OCI-LY1 (cell line): ENCODE results near the gene NETO2.

Experiments
- H2AFZ ChIP-seq: fragments of 200-600 bp; sonication (generic), shearing (Covaris generic); 2 replicates; pipeline ENCODE4 v1.6.0; 2014; ENCODE audit warnings: antibody characterized with exemption, mild to moderate bottlenecking, low read length
- H3F3A ChIP-seq: fragments of 200-600 bp; sonication (generic), shearing (Covaris generic); 2 replicates; pipeline ENCODE4 v1.6.0; 2014; ENCODE audit warnings: mild to moderate bottlenecking, antibody characterized with exemption, low read length, moderate library complexity; ENCODE audit not compliant: insufficient read depth
- H3K27ac ChIP-seq: fragments of 200-600 bp; sonication (generic); 2 replicates; pipeline ENCODE4 v1.5.1; 2014; ENCODE audit warnings: low read length, mixed run types, mild to moderate bottlenecking, low read depth; ENCODE audit not compliant: poor library complexity, severe bottlenecking
- H3K27me3 ChIP-seq: fragments of 200-600 bp; sonication (generic); 2 replicates; pipeline ENCODE4 v1.6.0; 2014; ENCODE audit warnings: antibody characterized with exemption, mild to moderate bottlenecking, low read length, moderate library complexity; ENCODE audit not compliant: insufficient read depth
- H3K36me3 ChIP-seq: fragments of 200-600 bp; sonication (generic); 2 replicates; pipeline ENCODE4 v1.6.1; 2014; ENCODE audit warnings: mild to moderate bottlenecking, antibody characterized with exemption, low read length, moderate library complexity, mixed read lengths; ENCODE audit not compliant: insufficient read depth
- H3K4me1 ChIP-seq: fragments of 200-600 bp; sonication (generic); 2 replicates; pipeline ENCODE4 v1.5.1; 2014; ENCODE audit warnings: mild to moderate bottlenecking, low read length, moderate library complexity; ENCODE audit not compliant: insufficient read depth, severe bottlenecking
- H3K4me2 ChIP-seq: fragments of 200-600 bp; sonication (generic), shearing (Covaris generic); 2 replicates; pipeline ENCODE4 v1.6.1; 2014; ENCODE audit warnings: low read length
- H3K4me3 ChIP-seq: fragments of 200-600 bp; sonication (generic); 2 replicates; pipeline ENCODE4 v1.5.1; 2014; ENCODE audit warnings: low read length, low read depth, mild to moderate bottlenecking, mixed read lengths; ENCODE audit not compliant: poor library complexity, severe bottlenecking
- H3K79me2 ChIP-seq: fragments of 200-600 bp; shearing (Covaris generic); 2 replicates; pipeline ENCODE4 v1.6.1; 2016; ENCODE audit warnings: mixed run types, low read length, mixed read lengths; ENCODE audit not compliant: insufficient read depth
- H3K9ac ChIP-seq: fragments of 200-600 bp; sonication (generic), shearing (Covaris generic); 2 replicates; pipeline ENCODE4 v1.6.1; 2014; ENCODE audit warnings: mild to moderate bottlenecking, low read length, mixed read lengths
- H3K9me2 ChIP-seq: fragments of 200-600 bp; sonication (generic), shearing (Covaris generic); 2 replicates; pipeline ENCODE4 v1.6.1; 2014; ENCODE audit warnings: low read depth, mild to moderate bottlenecking, low read length, mixed read lengths
- H3K9me3 ChIP-seq: fragments of 200-600 bp; shearing (Covaris generic); 2 replicates; pipeline ENCODE4 v1.6.1; 2014; ENCODE audit warnings: low read length, mixed read lengths
- H4K20me1 ChIP-seq: fragments of 200-600 bp; sonication (generic), shearing (Covaris generic); 2 replicates; pipeline ENCODE4 v1.6.0; 2016; ENCODE audit warnings: mild to moderate bottlenecking, low read length; ENCODE audit not compliant: insufficient read depth
- CTCF ChIP-seq: fragments of 200-600 bp; sonication (generic), shearing (Covaris generic); IDR thresholded peaks from 2 replicates; pipeline ENCODE4 v1.5.1; 2017; ENCODE audit warnings: mild to moderate bottlenecking, antibody characterized with exemption, low read length, moderate library complexity, mixed read lengths
- EZH2 ChIP-seq: fragments of 200-600 bp; sonication (generic), shearing (Covaris generic); IDR thresholded peaks from 2 replicates; pipeline ENCODE4 v1.8.0; 2017; ENCODE audit warnings: borderline replicate concordance, mixed run types, mild to moderate bottlenecking, antibody characterized with exemption, low read length, moderate library complexity, mixed read lengths

NETO2 gene

GRCh38 chr16:47129755-47130435 lies 13.8 kb downstream of the NETO2 start:
- no peak for TF ChIP-seq EZH2
- TF ChIP-seq CTCF: no peak
- Histone ChIP-seq H3F3A (no peaks in the 10 kb centered on the region), H3K79me2 (no peaks in the 10 kb centered on the region), H3K4me2 (no peak overlapping the region), H3K36me3 (0 out of 2 replicates have a peak, but pooled peaks cover 13% of the 10 kb centered on the region), H3K27me3 (no peaks in the 10 kb centered on the region), H3K27ac (no peak overlapping the region), H3K9me3 (no peaks in the 10 kb centered on the region), H2AFZ (no peak overlapping the region), H3K4me1 (no peaks in the 10 kb centered on the region), H4K20me1 (no peaks in the 10 kb centered on the region), H3K9me2 (no peaks in the 10 kb centered on the region), H3K4me3 (no peak overlapping the region), H3K9ac (no peak overlapping the region)

GRCh38 chr16:47127541-47127940 lies 16.2 kb downstream of the NETO2 start:
- TF ChIP-seq EZH2: no peak
- no peak for TF ChIP-seq CTCF
- no peaks in the 10 kb centered on the region for H3K9me3 ChIP-seq
- no peak overlapping the region for H2AFZ ChIP-seq
- no peaks in the 10 kb centered on the region for H3K79me2 ChIP-seq
- no peaks in the 10 kb centered on the region for H4K20me1 ChIP-seq
- H3K36me3 ChIP-seq: 0 out of 2 replicates have a peak, but pooled peaks cover 13% of the 10 kb centered on the region
- no peaks in the 10 kb centered on the region for H3K4me1 ChIP-seq
- H3K4me3 ChIP-seq: no peak overlapping the region
- H3F3A ChIP-seq: no peaks in the 10 kb centered on the region
- H3K27ac ChIP-seq: no peak overlapping the region
- H3K27me3 ChIP-seq: no peaks in the 10 kb centered on the region
- H3K9ac ChIP-seq: no peak overlapping the region
- H3K4me2 ChIP-seq: no peak overlapping the region
- H3K9me2 ChIP-seq: no peaks in the 10 kb centered on the region

GRCh38 chr16:47125757-47126156 lies 18.0 kb downstream of the NETO2 start:
- Histone ChIP-seq H4K20me1 (no peaks in the 10 kb centered on the region), H3K27ac (no peak overlapping the region), H3K4me1 (no peaks in the 10 kb centered on the region), H3K79me2 (no peaks in the 10 kb centered on the region), H3K9me2 (no peaks in the 10 kb centered on the region), H2AFZ (no peak overlapping the region), H3K4me2 (no peak overlapping the region), H3F3A (no peaks in the 10 kb centered on the region), H3K4me3 (no peak overlapping the region), H3K27me3 (no peaks in the 10 kb centered on the region), H3K9ac (no peak overlapping the region), H3K36me3 (0 out of 2 replicates have a peak, but pooled peaks cover 13% of the 10 kb centered on the region), H3K9me3 (no peaks in the 10 kb centered on the region)
- no peak for TF ChIP-seq EZH2
- no peak for TF ChIP-seq CTCF
